ENCODE results near the gene CHST12. TPM values are rescaled to one million over a fixed set of nuclear protein-coding genes. Genes with fewer than 3 reads are reported as not detected.

CHST12 gene
- total and polyA plus RNA-seq, 2 donors (not counting 1 experiment from before 2014, with no cell fraction given): 25.4 to 27.1 TPM

DNA sequence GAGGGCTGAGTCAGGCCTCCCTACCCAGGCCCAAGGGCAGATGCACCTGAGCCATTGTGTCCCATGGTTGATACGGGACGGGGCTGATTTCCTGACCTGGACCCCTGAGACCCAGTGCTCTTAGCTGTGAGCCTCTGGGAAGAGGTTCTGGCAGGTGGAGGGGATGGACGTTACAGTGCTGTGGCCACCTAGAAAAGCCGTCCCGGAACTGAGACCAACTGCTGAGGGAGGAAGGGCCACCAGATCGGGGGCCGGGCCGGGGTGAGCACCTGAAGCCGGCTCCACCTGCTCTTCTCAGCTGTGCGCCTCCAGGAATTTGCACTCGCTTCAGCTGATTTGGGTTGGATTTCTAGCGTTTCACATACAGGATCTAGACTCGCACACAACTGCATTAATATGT lies 35.4 kb downstream of the CHST12 start:
- Histone ChIP-seq H3K9ac (ENCODE audit: low read length) (no peak overlapping the region), H3K36me3 (replicated peaks in 1 of 2; ENCODE audit: control extremely low read depth in 1 of 2, control insufficient read depth in 1 of 2, extremely low read depth in 1 of 2, insufficient read depth in 2 of 2, low read length in 1 of 2) (peaks cover 0 to 17% of the 10 kb centered on the region in 2 experiments), H4K20me1 (ENCODE audit: control insufficient read depth, insufficient read depth, low read length, poor library complexity, severe bottlenecking) (no peaks in the 10 kb centered on the region), H2AFZ (ENCODE audit: insufficient read depth, low read depth, low read length, poor library complexity, severe bottlenecking) (no peak overlapping the region), H3K9me3 (ENCODE audit: control extremely low read depth in 1 of 3, control insufficient read depth in 2 of 3, insufficient read depth in 1 of 3, low read length in 2 of 3) (no peaks in the 10 kb centered on the region), H3K79me2 (ENCODE audit: control insufficient read depth, insufficient read depth, low read length) (no peaks in the 10 kb centered on the region), H3K4me1 (ENCODE audit: control insufficient read depth in 2 of 2, insufficient read depth in 2 of 2, low read length in 2 of 2) (no peaks in the 10 kb centered on the region), H3K4me2 (replicated peaks; ENCODE audit: low read depth, low read length, poor library complexity, severe bottlenecking) (no peak overlapping the region), H3K27me3 (replicated peaks in 1 of 4; ENCODE audit: control extremely low read depth in 1 of 4, control insufficient read depth in 3 of 4, insufficient read depth in 4 of 4, low read length in 3 of 4) (no peaks in the 10 kb centered on the region), H3K27ac (ENCODE audit: low read length in 2 of 2) (no peak overlapping the region), H3K4me3 (ENCODE audit: control extremely low read depth in 1 of 5, extremely low read depth in 1 of 5, insufficient read depth in 1 of 5, low read depth in 2 of 5, low read length in 4 of 5) (no peak overlapping the region)
- no peaks in the 10 kb centered on the region for H3K27me3 Mint-ChIP-seq
- H3K4me1 Mint-ChIP-seq: peaks cover 4% of the 10 kb centered on the region
- no peak overlapping the region for H3K27ac Mint-ChIP-seq
- ChIA-PET CTCF (no interaction called here), POLR2A (no interaction called here)
- no peak for ATAC-seq (ENCODE audit: low read depth)
- 85% methylated on average over 12 of the region's 13 CpGs for WGBS (ENCODE audit: insufficient coverage)
- no peaks in the 10 kb centered on the region for H3K9me3 Mint-ChIP-seq (ENCODE audit: insufficient read depth)
- no peak overlapping the region for H3K4me3 Mint-ChIP-seq
- TF ChIP-seq EZH2 (IDR thresholded peaks at IDR 0.05; ENCODE audit: borderline replicate concordance, insufficient read depth, low read depth, low read length, poor library complexity, severe bottlenecking): no peak
- TF ChIP-seq, protein P1, sequence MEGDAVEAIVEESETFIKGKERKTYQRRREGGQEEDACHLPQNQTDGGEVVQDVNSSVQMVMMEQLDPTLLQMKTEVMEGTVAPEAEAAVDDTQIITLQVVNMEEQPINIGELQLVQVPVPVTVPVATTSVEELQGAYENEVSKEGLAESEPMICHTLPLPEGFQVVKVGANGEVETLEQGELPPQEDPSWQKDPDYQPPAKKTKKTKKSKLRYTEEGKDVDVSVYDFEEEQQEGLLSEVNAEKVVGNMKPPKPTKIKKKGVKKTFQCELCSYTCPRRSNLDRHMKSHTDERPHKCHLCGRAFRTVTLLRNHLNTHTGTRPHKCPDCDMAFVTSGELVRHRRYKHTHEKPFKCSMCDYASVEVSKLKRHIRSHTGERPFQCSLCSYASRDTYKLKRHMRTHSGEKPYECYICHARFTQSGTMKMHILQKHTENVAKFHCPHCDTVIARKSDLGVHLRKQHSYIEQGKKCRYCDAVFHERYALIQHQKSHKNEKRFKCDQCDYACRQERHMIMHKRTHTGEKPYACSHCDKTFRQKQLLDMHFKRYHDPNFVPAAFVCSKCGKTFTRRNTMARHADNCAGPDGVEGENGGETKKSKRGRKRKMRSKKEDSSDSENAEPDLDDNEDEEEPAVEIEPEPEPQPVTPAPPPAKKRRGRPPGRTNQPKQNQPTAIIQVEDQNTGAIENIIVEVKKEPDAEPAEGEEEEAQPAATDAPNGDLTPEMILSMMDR (IDR thresholded peaks at IDR 0.05): no peak
- no peak for DNase-seq
- intact Hi-C loops (cut with micrococcal nuclease): no loop called here

DNA sequence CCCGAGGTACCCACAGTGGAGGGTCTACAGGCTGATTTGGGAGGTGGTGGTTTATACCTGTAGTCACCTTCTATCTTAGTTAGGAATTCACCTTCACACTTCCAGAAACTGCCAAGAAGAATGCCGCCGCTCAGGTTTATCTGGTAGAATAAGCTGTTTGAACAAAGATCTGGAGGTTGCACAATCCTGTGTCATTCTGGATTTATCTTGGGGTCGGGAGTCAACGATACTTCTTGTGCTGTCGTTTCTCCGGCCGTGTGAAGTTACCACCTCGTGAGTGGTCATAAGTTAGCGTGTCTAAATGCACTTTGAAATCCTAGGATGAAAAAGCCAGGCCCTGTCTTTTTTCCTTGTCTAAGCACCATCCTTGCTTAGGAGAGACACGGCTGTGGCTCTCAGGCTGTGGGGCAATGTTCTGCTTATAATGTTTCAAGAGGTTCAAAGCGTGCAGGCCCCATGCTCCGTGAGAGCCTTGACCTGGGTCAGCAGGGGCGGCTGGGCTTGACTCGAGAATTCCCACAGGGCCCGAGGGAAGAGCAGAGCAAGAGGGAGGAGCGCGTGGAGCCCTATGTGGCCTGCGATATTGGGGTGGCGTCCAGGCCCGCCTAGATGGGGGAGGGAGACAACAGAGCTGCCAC lies 37.3 kb downstream of the CHST12 start:
- Mint-ChIP-seq H3K27ac (no peak overlapping the region), H3K4me1 (peaks cover 4% of the 10 kb centered on the region), H3K27me3 (no peaks in the 10 kb centered on the region), H3K9me3 (ENCODE audit: insufficient read depth) (no peaks in the 10 kb centered on the region), H3K4me3 (no peak overlapping the region)
- Histone ChIP-seq H3K9ac (ENCODE audit: low read length) (no peak overlapping the region), H4K20me1 (ENCODE audit: control insufficient read depth, insufficient read depth, low read length, poor library complexity, severe bottlenecking) (no peaks in the 10 kb centered on the region), H3K4me2 (replicated peaks; ENCODE audit: low read depth, low read length, poor library complexity, severe bottlenecking) (no peak overlapping the region), H3K36me3 (replicated peaks in 1 of 2; ENCODE audit: control extremely low read depth in 1 of 2, control insufficient read depth in 1 of 2, extremely low read depth in 1 of 2, insufficient read depth in 2 of 2, low read length in 1 of 2) (peaks cover 0 to 10% of the 10 kb centered on the region in 2 experiments), H3K4me1 (ENCODE audit: control insufficient read depth in 2 of 2, insufficient read depth in 2 of 2, low read length in 2 of 2) (no peaks in the 10 kb centered on the region), H3K79me2 (ENCODE audit: control insufficient read depth, insufficient read depth, low read length) (no peaks in the 10 kb centered on the region), H3K27ac (ENCODE audit: low read length in 2 of 2) (no peak overlapping the region), H3K27me3 (replicated peaks in 1 of 4; ENCODE audit: control extremely low read depth in 1 of 4, control insufficient read depth in 3 of 4, insufficient read depth in 4 of 4, low read length in 3 of 4) (no peaks in the 10 kb centered on the region), H3K9me3 (ENCODE audit: control extremely low read depth in 1 of 3, control insufficient read depth in 2 of 3, insufficient read depth in 1 of 3, low read length in 2 of 3) (no peaks in the 10 kb centered on the region), H3K4me3 (ENCODE audit: control extremely low read depth in 1 of 5, extremely low read depth in 1 of 5, insufficient read depth in 1 of 5, low read depth in 2 of 5, low read length in 4 of 5) (no peak overlapping the region), H2AFZ (ENCODE audit: insufficient read depth, low read depth, low read length, poor library complexity, severe bottlenecking) (no peak overlapping the region)
- DNase-seq (no peak), ATAC-seq (ENCODE audit: low read depth) (no peak)
- TF ChIP-seq EZH2 (IDR thresholded peaks at IDR 0.05; ENCODE audit: borderline replicate concordance, insufficient read depth, low read depth, low read length, poor library complexity, severe bottlenecking): no peak
- TF ChIP-seq, protein P1 (IDR thresholded peaks at IDR 0.05): no peak
- ChIA-PET CTCF (interaction anchor here (2.4 kb wide), 1 partner anchor 11 kb away, joined by 7 read pairs; no protein-coding TSS in a partner anchor), POLR2A (no interaction called here)
- 96% methylated on average over 20 of the region's 21 CpGs for WGBS (ENCODE audit: insufficient coverage)
- intact Hi-C loops (cut with micrococcal nuclease): no loop called here
